HCT116 (cell line): ENCODE measurements around the gene ARL15. TPM values are rescaled to one million over a fixed set of nuclear protein-coding genes. Genes with fewer than 3 reads are reported as not detected.

Source experiments
- ATAC-seq: fragments of 200-7000 bp; cut with Tn5 transposase; 2 replicates; pipeline ENCODE4 v1.9.1; 2020; ENCODE audit warnings: mild to moderate bottlenecking, moderate library complexity
- BruUV-seq: library from RNA; stranded (reverse); fragments of 400-500 nt; replicated peaks from 2 replicates; lab custom pipeline; 2021; lab: Mats Ljungman, UMichigan
- CTCF ChIA-PET: fragments of 300-600 bp; sonication (Branson Sonifier 250); formaldehyde crosslinking; loops from one replicate; lab custom pipeline; 2021; ENCODE audit warnings: antibody characterized with exemption; lab: Charles Lee
- POLR2A ChIA-PET: fragments of 300-600, 350-600 bp; sonication (Branson Sonifier 250); formaldehyde crosslinking; loops from one replicate; lab custom pipeline; 2021; ENCODE audit warnings: antibody characterized with exemption; lab: Charles Lee
- RAD21 ChIA-PET, 2 experiments: fragments of 300-600 bp; sonication (Branson Sonifier 250); formaldehyde crosslinking; loops; one replicate each; lab custom pipeline; 2023; ENCODE audit warnings: low total read pairs in 2 of 2; ENCODE audit not compliant: uncharacterized antibody in 2 of 2, unreplicated experiment in 2 of 2, low non-redundant PET in 1 of 2; lab: Charles Lee
- DNase-seq: peaks from one replicate; pipeline ENCODE4 v3.0.0-alpha.2; 2010; ENCODE audit warnings: low read depth, low spot score
- H2AFZ ChIP-seq: fragments of 200-600 bp; shearing (Covaris generic), sonication (generic); 2 replicates; pipeline ENCODE4 v1.6.1; 2017; ENCODE audit warnings: low read depth, mixed run types, mixed read lengths, antibody characterized with exemption, low read length; ENCODE audit not compliant: poor library complexity, severe bottlenecking
- H3K27ac ChIP-seq: 2 replicates; pipeline ENCODE4 v1.5.1; 2012; ENCODE audit warnings: low read depth, low read length
- H3K27me3 ChIP-seq: fragments of 200-600 bp; sonication (generic); 2 replicates; pipeline ENCODE4 v1.6.1; 2016; ENCODE audit warnings: mixed run types, low read length, mixed read lengths; ENCODE audit not compliant: insufficient read depth
- H3K36me3 ChIP-seq, 2 experiments: fragments of 200-500 bp in 1 of 2; fragments of 200-600 bp in 1 of 2; sonication (Bioruptor generic) in 1 of 2; sonication (generic) in 1 of 2; 2 replicates each; pipeline versions ENCODE4 v1.5.1 to v1.6.1; 2014 to 2016; ENCODE audit warnings: low read length in 2 of 2, inconsistent platforms in 1 of 2, mixed read lengths in 1 of 2, mixed run types in 1 of 2; ENCODE audit not compliant: insufficient read depth in 2 of 2, control insufficient read depth in 1 of 2
- H3K4me1 ChIP-seq, 2 experiments: fragments of 200-600 bp in 1 of 2; sonication (generic) in 1 of 2; 2 replicates each; pipeline versions ENCODE4 v1.5.1 to v1.6.1; 2012 to 2017; ENCODE audit warnings: low read length in 2 of 2, inconsistent platforms in 1 of 2, mild to moderate bottlenecking in 1 of 2, mixed read lengths in 1 of 2, mixed run types in 1 of 2, moderate library complexity in 1 of 2; ENCODE audit not compliant: insufficient read depth in 2 of 2, control insufficient read depth in 1 of 2
- H3K4me2 ChIP-seq: fragments of 200-600 bp; sonication (generic); 2 replicates; pipeline ENCODE4 v1.6.1; 2017; ENCODE audit warnings: mixed run types, low read length, mixed read lengths
- H3K4me3 ChIP-seq, 2 experiments: fragments of 200-600 bp in 1 of 2; sonication (generic) in 1 of 2; replicated peaks in 1 of 2; 2 replicates each; pipeline ENCODE4 v1.5.1; 2011 to 2016; ENCODE audit warnings: low read length in 2 of 2, control low read depth in 1 of 2, low read depth in 1 of 2, mild to moderate bottlenecking in 1 of 2, mixed read lengths in 1 of 2, mixed run types in 1 of 2
- H3K79me2 ChIP-seq: fragments of 200-600 bp; sonication (generic); 2 replicates; pipeline ENCODE4 v1.6.1; 2017; ENCODE audit warnings: mild to moderate bottlenecking, mixed run types, low read length, moderate library complexity, mixed read lengths; ENCODE audit not compliant: insufficient read depth
- H3K9ac ChIP-seq: fragments of 200-600 bp; sonication (generic); 2 replicates; pipeline ENCODE4 v1.6.1; 2016; ENCODE audit warnings: low read length, mixed read lengths
- H3K9me2 ChIP-seq: fragments of 200-600 bp; sonication (generic), shearing (Covaris generic); 2 replicates; pipeline ENCODE4 v1.6.1; 2017; ENCODE audit warnings: mixed run types, mild to moderate bottlenecking, moderate library complexity; ENCODE audit not compliant: insufficient read depth
- H3K9me3 ChIP-seq, 2 experiments: fragments of 200-500 bp in 1 of 2; fragments of 200-600 bp in 1 of 2; sonication (Bioruptor generic) in 1 of 2; sonication (generic) in 1 of 2; 2 replicates each; pipeline ENCODE4 v1.6.1; 2014 to 2017; ENCODE audit warnings: low read length in 2 of 2, mixed read lengths in 2 of 2, inconsistent platforms in 1 of 2, low read depth in 1 of 2, mild to moderate bottlenecking in 1 of 2, mixed run types in 1 of 2, moderate library complexity in 1 of 2; ENCODE audit not compliant: control insufficient read depth in 1 of 2, insufficient read depth in 1 of 2
- H4K20me1 ChIP-seq: fragments of 200-600 bp; sonication (generic), shearing (Covaris generic); 2 replicates; pipeline ENCODE4 v1.6.1; 2017; ENCODE audit warnings: mixed run types, mild to moderate bottlenecking, moderate library complexity; ENCODE audit not compliant: insufficient read depth
- CBX3 ChIP-seq: IDR thresholded peaks from 2 replicates; pipeline ENCODE4 v1.6.1; 2012; ENCODE audit warnings: low read depth
- ELF1 ChIP-seq: IDR thresholded peaks from 2 replicates; pipeline ENCODE4 v1.6.1; 2012; ENCODE audit warnings: low read depth, borderline replicate concordance
- POLR2A ChIP-seq: IDR thresholded peaks from 2 replicates; pipeline ENCODE4 v1.7.0; 2011; ENCODE audit warnings: borderline replicate concordance; ENCODE audit not compliant: insufficient read depth, insufficient read length; ENCODE audit errors: extremely low read depth
- RAD21 ChIP-seq: IDR thresholded peaks from 2 replicates; pipeline ENCODE4 v1.6.1; 2012; ENCODE audit warnings: low read depth, mild to moderate bottlenecking
- SRF ChIP-seq: IDR thresholded peaks from 2 replicates; pipeline ENCODE4 v1.6.1; 2012; ENCODE audit warnings: low read depth
- intact Hi-C: fragments of 100-400 bp; cut with micrococcal nuclease; formaldehyde crosslinking; loops from 2 replicates; pipeline ENCODE4 v1.10.0; 2022
- total RNA-seq: library from RNA; stranded (reverse); gene quantifications from one replicate; pipeline ENCODE4 v1.2.1, GENCODE V29; 2021; ENCODE audit not compliant: unreplicated experiment
- TF ChIP-seq, protein P1 (sequence below), 3 experiments: fragments of 200-600 bp in 1 of 3; sonication (generic) in 1 of 3; IDR thresholded peaks in 2 of 3; conservative IDR thresholded peaks in 1 of 3; 2 replicates each; pipeline ENCODE4 v1.5.1; 2012 to 2017; ENCODE audit warnings: low read depth in 2 of 3, low read length in 2 of 3, antibody characterized with exemption in 1 of 3, borderline replicate concordance in 1 of 3, control low read depth in 1 of 3, mild to moderate bottlenecking in 1 of 3, mixed read lengths in 1 of 3, mixed run types in 1 of 3, moderate library complexity in 1 of 3; ENCODE audit not compliant: insufficient read depth in 1 of 3

ARL15 gene
- total RNA-seq, 1 experiment from 2014 or later, result 15.0 TPM

DNA sequence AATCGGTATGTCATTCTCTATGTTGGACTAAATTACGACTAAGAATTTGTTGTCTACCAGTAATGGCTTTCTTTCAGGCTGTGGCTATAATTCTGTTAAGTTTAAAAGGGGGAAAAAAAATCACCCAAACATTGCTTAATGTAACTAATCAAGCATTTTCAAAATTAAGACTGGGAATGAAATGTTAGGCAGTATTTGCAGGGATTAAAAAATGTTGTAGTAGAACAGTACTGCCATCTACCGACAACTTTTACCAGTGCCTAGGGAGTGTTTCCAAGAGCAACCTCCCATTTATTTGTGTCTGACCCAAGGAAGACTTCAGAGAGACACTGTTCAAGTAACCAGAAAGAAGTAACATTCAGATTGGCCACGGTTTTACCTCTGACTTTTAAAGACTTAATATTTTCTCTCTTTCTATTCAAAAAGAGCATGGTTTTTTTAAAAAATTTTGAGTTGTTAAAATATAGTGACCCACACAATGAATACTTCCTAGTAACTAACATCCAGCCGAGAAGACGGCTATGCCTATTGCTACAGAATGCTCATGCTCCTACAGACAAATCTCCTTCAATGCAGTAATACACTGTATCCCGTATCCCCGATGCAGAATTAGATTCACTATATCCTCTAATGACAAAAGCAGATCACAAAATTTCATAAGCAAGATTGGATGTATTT is 92.4 kb downstream of the ARL15 start:
- Histone ChIP-seq H3K27ac (no peak overlapping the region), H4K20me1 (no peaks in the 10 kb centered on the region), H3K9ac (no peak overlapping the region)
- CTCF ChIA-PET, result interaction anchor here (1.3 kb wide), 1 partner anchor 11 kb away, joined by 3 read pairs; no protein-coding TSS in a partner anchor
- peak; percentile 83 for ATAC-seq
- TF ChIP-seq ELF1, result no peak
- TF ChIP-seq POLR2A, result no peak
- TF ChIP-seq CBX3, result no peak
- no peak for TF ChIP-seq SRF
- TF ChIP-seq RAD21, result peak; percentile 76
- TF ChIP-seq, protein P1, sequence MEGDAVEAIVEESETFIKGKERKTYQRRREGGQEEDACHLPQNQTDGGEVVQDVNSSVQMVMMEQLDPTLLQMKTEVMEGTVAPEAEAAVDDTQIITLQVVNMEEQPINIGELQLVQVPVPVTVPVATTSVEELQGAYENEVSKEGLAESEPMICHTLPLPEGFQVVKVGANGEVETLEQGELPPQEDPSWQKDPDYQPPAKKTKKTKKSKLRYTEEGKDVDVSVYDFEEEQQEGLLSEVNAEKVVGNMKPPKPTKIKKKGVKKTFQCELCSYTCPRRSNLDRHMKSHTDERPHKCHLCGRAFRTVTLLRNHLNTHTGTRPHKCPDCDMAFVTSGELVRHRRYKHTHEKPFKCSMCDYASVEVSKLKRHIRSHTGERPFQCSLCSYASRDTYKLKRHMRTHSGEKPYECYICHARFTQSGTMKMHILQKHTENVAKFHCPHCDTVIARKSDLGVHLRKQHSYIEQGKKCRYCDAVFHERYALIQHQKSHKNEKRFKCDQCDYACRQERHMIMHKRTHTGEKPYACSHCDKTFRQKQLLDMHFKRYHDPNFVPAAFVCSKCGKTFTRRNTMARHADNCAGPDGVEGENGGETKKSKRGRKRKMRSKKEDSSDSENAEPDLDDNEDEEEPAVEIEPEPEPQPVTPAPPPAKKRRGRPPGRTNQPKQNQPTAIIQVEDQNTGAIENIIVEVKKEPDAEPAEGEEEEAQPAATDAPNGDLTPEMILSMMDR (IDR thresholded peaks at IDR 0.05 in 2 of 3, conservative IDR thresholded peaks at IDR 0.05 in 1 of 3; ENCODE audit: borderline replicate concordance in 1 of 3, insufficient read depth in 1 of 3, low read depth in 2 of 3, low read length in 2 of 3), result peak; percentile 50 to 76 (median 64); a peak in 5 of 6 replicates
- TF ChIP-seq, all 23 proteins: peak for 2
- Histone ChIP-seq H3K4me3 (no peak overlapping the region), H3K4me1 (no peaks in the 10 kb centered on the region), H2AFZ (no peak overlapping the region), H3K36me3 (no peaks in the 10 kb centered on the region), H3K9me3 (no peaks in the 10 kb centered on the region), H3K27me3 (no peaks in the 10 kb centered on the region), H3K4me2 (no peak overlapping the region), H3K9me2 (no peaks in the 10 kb centered on the region), H3K79me2 (no peaks in the 10 kb centered on the region)
- no TSS peak for BruUV-seq
- POLR2A ChIA-PET, result no interaction called here
- RAD21 ChIA-PET, result no interaction called here
- DNase-seq, result peak; percentile 39
- intact Hi-C loops, result loop anchor here (1.0 to 5.0 kb wide), 7 partner anchors 346 to 1271 kb away; no protein-coding TSS in a partner anchor
